HepG2 (cell line): ENCODE data around the gene RPL3. TPM values are rescaled to one million over a fixed set of nuclear protein-coding genes. Genes with fewer than 3 reads are reported as not detected.
A peak's percentile ranks its signal among the peaks of the same experiment; 100 is the strongest.

ENCODE experiments used
- ATAC-seq: fragments of 200-7000 bp; cut with Tn5 transposase; 3 replicates; pipeline ENCODE4 v1.9.1; 2020; ENCODE audit warnings: mild to moderate bottlenecking, moderate library complexity
- BruUV-seq: library from RNA; stranded (reverse); fragments of 400-500 nt; replicated peaks from 2 replicates; lab custom pipeline; 2021; lab: Mats Ljungman, UMichigan
- CTCF ChIA-PET: fragments of 300-600 bp; formaldehyde crosslinking; extraction: SDS; loops from one replicate; lab custom pipeline; 2021; ENCODE audit warnings: low total read pairs, inconsistent platforms, low intra/inter-chr PET ratio; lab: Yijun Ruan, JAX
- POLR2A ChIA-PET: fragments of 350-600 bp; sonication (Branson Sonifier 250); formaldehyde crosslinking; loops from one replicate; lab custom pipeline; 2020; ENCODE audit warnings: antibody characterized with exemption, inconsistent platforms; lab: Yijun Ruan, JAX
- DNase-seq: peaks from one replicate; pipeline ENCODE4 v3.0.0-alpha.2; 2015; ENCODE audit warnings: low spot score
- FAIRE-seq: peaks from 3 replicates; lab custom pipeline; 2011; peaks lifted over from hg19 to GRCh38; lab: Jason Lieb, UNC
- H2AFZ ChIP-seq: one replicate; pipeline ENCODE4 v1.6.1; 2011; ENCODE audit warnings: low read length, inconsistent platforms
- H3K27ac ChIP-seq: fragments of 300-600 bp; 3 replicates; pipeline ENCODE4 v1.8.0; 2011; ENCODE audit warnings: mixed run types, mild to moderate bottlenecking, mixed read lengths, low read length, inconsistent platforms; ENCODE audit not compliant: insufficient read depth; ENCODE audit errors: extremely low read length
- H3K27me3 ChIP-seq, 2 experiments: fragments of 200-600 bp in 1 of 2; 2 replicates in 1 of 2; 3 replicates in 1 of 2; pipeline versions ENCODE4 v1.6.0 to v1.8.0; 2011; ENCODE audit warnings: low read length in 2 of 2, mild to moderate bottlenecking in 2 of 2, moderate library complexity in 2 of 2, inconsistent platforms in 1 of 2; ENCODE audit not compliant: insufficient read depth in 2 of 2, control insufficient read depth in 1 of 2
- H3K36me3 ChIP-seq, 2 experiments: fragments of 200-600 bp in 1 of 2; replicated peaks in 1 of 2; 2 replicates in 1 of 2; 3 replicates in 1 of 2; pipeline versions ENCODE4 v1.5.1 to v1.8.0; 2011; ENCODE audit warnings: low read length in 2 of 2, inconsistent platforms in 1 of 2; ENCODE audit not compliant: insufficient read depth in 2 of 2, control insufficient read depth in 1 of 2
- H3K4me1 ChIP-seq: 2 replicates; pipeline ENCODE4 v1.5.1; 2012; ENCODE audit warnings: low read length, inconsistent platforms; ENCODE audit not compliant: insufficient read depth
- H3K4me2 ChIP-seq: 2 replicates; pipeline ENCODE4 v1.6.0; 2011; ENCODE audit warnings: low read depth, low read length, inconsistent platforms
- H3K4me3 ChIP-seq, 3 experiments: fragments of 200-600 bp in 1 of 3; sonication (generic), shearing (Covaris generic) in 1 of 3; replicated peaks in 1 of 3; 2 replicates each; pipeline ENCODE4 v1.5.1; 2011 to 2016; ENCODE audit warnings: low read length in 3 of 3, inconsistent platforms in 2 of 3, low read depth in 2 of 3, mild to moderate bottlenecking in 2 of 3, control low read depth in 1 of 3, mixed read lengths in 1 of 3; ENCODE audit not compliant: insufficient read depth in 1 of 3
- H3K79me2 ChIP-seq: one replicate; pipeline ENCODE4 v1.6.1; 2011; ENCODE audit warnings: low read length, inconsistent platforms; ENCODE audit not compliant: insufficient read depth
- H3K9ac ChIP-seq: 2 replicates; pipeline ENCODE4 v1.6.0; 2011; ENCODE audit warnings: mild to moderate bottlenecking, low read depth, low read length, inconsistent platforms; ENCODE audit not compliant: insufficient read depth
- H3K9me3 ChIP-seq: 2 replicates; pipeline ENCODE4 v1.5.1; 2012; ENCODE audit warnings: mild to moderate bottlenecking, low read length
- H4K20me1 ChIP-seq: 2 replicates; pipeline ENCODE4 v1.6.0; 2011; ENCODE audit warnings: inconsistent platforms, mild to moderate bottlenecking, low read length, moderate library complexity; ENCODE audit not compliant: insufficient read depth
- CHCHD3 ChIP-seq: sonication (generic); formaldehyde crosslinking; IDR thresholded peaks from 2 replicates; pipeline ENCODE4 v1.8.0; 2022; ENCODE audit warnings: mild to moderate bottlenecking, missing genetic modification reagents, moderate library complexity
- CHD4 ChIP-seq: fragments of 200-600 bp; sonication (generic); IDR thresholded peaks from 2 replicates; pipeline ENCODE4 v1.7.0; 2017; ENCODE audit warnings: mild to moderate bottlenecking, low read length, borderline replicate concordance
- CTCF ChIP-seq: sonication (generic); formaldehyde crosslinking; IDR thresholded peaks from 2 replicates; pipeline ENCODE4 v1.5.0; 2020; ENCODE audit warnings: mild to moderate bottlenecking, missing genetic modification reagents, moderate library complexity
- ETS1 ChIP-seq: sonication (generic); formaldehyde crosslinking; IDR thresholded peaks from 2 replicates; pipeline ENCODE4 v1.4.0; 2020; ENCODE audit warnings: missing genetic modification reagents
- NFIC ChIP-seq: IDR thresholded peaks from 2 replicates; pipeline ENCODE4 v1.6.1; 2012; ENCODE audit warnings: mild to moderate bottlenecking, low read length, inconsistent platforms
- NR2F1 ChIP-seq, 2 experiments: fragments of 450-650 bp in 1 of 2; formaldehyde crosslinking in 1 of 2; IDR thresholded peaks; 2 replicates each; pipeline versions ENCODE4 v1.5.0 to v1.6.1; 2016 to 2020; ENCODE audit warnings: mild to moderate bottlenecking in 1 of 2, missing compliant biosample characterization in 1 of 2, missing genetic modification reagents in 1 of 2, moderate library complexity in 1 of 2
- PPARG ChIP-seq: conservative IDR thresholded peaks from 2 replicates; pipeline ENCODE4 v1.6.1; 2016; ENCODE audit warnings: missing biosample characterization, missing genetic modification reagents
- RXRA ChIP-seq: sonication (generic); formaldehyde crosslinking; IDR thresholded peaks from 2 replicates; pipeline ENCODE4 v1.5.1; 2020; ENCODE audit warnings: missing genetic modification reagents
- SATB2 ChIP-seq: sonication (generic); formaldehyde crosslinking; IDR thresholded peaks from 2 replicates; pipeline ENCODE4 v1.5.0; 2020; ENCODE audit warnings: missing genetic modification reagents
- SIN3A ChIP-seq: IDR thresholded peaks from 2 replicates; pipeline ENCODE4 v1.6.1; 2011; ENCODE audit warnings: low read depth, mild to moderate bottlenecking, control low read depth, low read length, borderline replicate concordance
- TCF7 ChIP-seq: sonication (generic); IDR thresholded peaks from 2 replicates; pipeline ENCODE4 v1.6.1; 2016; ENCODE audit warnings: antibody characterized with exemption, low read depth
- ZFP36 ChIP-seq: fragments of 150-350 bp; IDR thresholded peaks from 2 replicates; pipeline ENCODE4 v1.6.1; 2018; ENCODE audit warnings: borderline replicate concordance, low read length, low read depth; ENCODE audit not compliant: partially characterized antibody
- ZMAT3 ChIP-seq: sonication (generic); formaldehyde crosslinking; conservative IDR thresholded peaks from 2 replicates; pipeline ENCODE4 v1.7.0; 2021; ENCODE audit warnings: missing genetic modification reagents
- ZNF251 ChIP-seq: sonication (generic); formaldehyde crosslinking; IDR thresholded peaks from 2 replicates; pipeline ENCODE4 v1.9.0; 2021; ENCODE audit warnings: mild to moderate bottlenecking, missing genetic modification reagents
- ZNF337 ChIP-seq: sonication (generic); formaldehyde crosslinking; IDR thresholded peaks from 2 replicates; pipeline ENCODE4 v1.5.1; 2020; ENCODE audit warnings: missing genetic modification reagents, low read depth, mild to moderate bottlenecking, borderline replicate concordance
- ZNF350 ChIP-seq: sonication (generic); formaldehyde crosslinking; IDR thresholded peaks from 2 replicates; pipeline ENCODE4 v1.4.0; 2020; ENCODE audit warnings: mild to moderate bottlenecking, low read depth, missing genetic modification reagents, borderline replicate concordance
- ZNF501 ChIP-seq: sonication (generic); formaldehyde crosslinking; IDR thresholded peaks from 2 replicates; pipeline ENCODE4 v1.5.1; 2020; ENCODE audit warnings: mild to moderate bottlenecking, moderate library complexity, missing genetic modification reagents
- ZNF567 ChIP-seq: sonication (generic); formaldehyde crosslinking; IDR thresholded peaks from 2 replicates; pipeline ENCODE4 v1.8.1; 2023; ENCODE audit warnings: mild to moderate bottlenecking, missing genetic modification reagents, borderline replicate concordance
- ZNF569 ChIP-seq: sonication (generic); formaldehyde crosslinking; IDR thresholded peaks from 2 replicates; pipeline ENCODE4 v1.5.0; 2020; ENCODE audit warnings: mild to moderate bottlenecking, missing genetic modification reagents, moderate library complexity, borderline replicate concordance
- ZNF616 ChIP-seq: sonication (generic); formaldehyde crosslinking; IDR thresholded peaks from 2 replicates; pipeline ENCODE4 v1.5.0; 2020; ENCODE audit warnings: low read depth, mild to moderate bottlenecking, missing genetic modification reagents
- ZNF691 ChIP-seq: sonication (generic); formaldehyde crosslinking; IDR thresholded peaks from 2 replicates; pipeline ENCODE4 v1.4.0; 2020; ENCODE audit warnings: missing genetic modification reagents, low read depth, mild to moderate bottlenecking, borderline replicate concordance
- ZNF746 ChIP-seq: sonication (generic); formaldehyde crosslinking; IDR thresholded peaks from 2 replicates; pipeline ENCODE4 v1.8.0; 2022; ENCODE audit warnings: mild to moderate bottlenecking, missing genetic modification reagents
- WGBS: methylation state at CpG from one replicate; pipeline ENCODE4 v1.1.6; 2017; ENCODE audit warnings: low lambda C conversion rate; 5-methylcytosine and 5-hydroxymethylcytosine counted together
- in situ Hi-C: cut with HindIII; loops from 2 replicates; pipeline ENCODE4 v1.10.0; 2017; ENCODE audit warnings: low pct_unique_long_range_greater_than_20kb; ENCODE audit not compliant: extremely low pct_ligation_motif_present
- intact Hi-C: fragments of 100-400 bp; cut with micrococcal nuclease; formaldehyde crosslinking; loops from one replicate; pipeline ENCODE4 v1.10.0; 2022; ENCODE audit not compliant: unreplicated experiment
- polyA plus RNA-seq, 8 experiments: library from polyadenylated mRNA; depleted of rRNA in 3 of 8; stranded (reverse) in 7 of 8; unstranded in 1 of 8; fragments of >200 nt; fragmentation: Illumina TruSeq in 4 of 8; extraction: Trizol in 4 of 8; gene quantifications; 2 replicates each; pipeline versions ENCODE4 v1.2.1 to v1.2.3, GENCODE V29; 2011 to 2016; ENCODE audit warnings: low read depth in 4 of 8, missing spikeins in 1 of 8, mixed read lengths in 1 of 8; ENCODE audit not compliant: insufficient read depth in 1 of 8
- total RNA-seq, 5 experiments: library from RNA; depleted of rRNA; stranded (reverse); fragments of >200 nt; fragmentation: Illumina TruSeq; extraction: Trizol; gene quantifications; 2 replicates each; pipeline ENCODE4 v1.2.3, GENCODE V29; 2016; ENCODE audit warnings: low read depth in 1 of 5

Gene RPL3
- total and polyA plus RNA-seq, 2 of the 13 experiments (the other 11 are each of a cell fraction or from before 2014, with no cell fraction given), result 1,051 to 3,279 TPM

GRCh38 chr22:39296981-39297489 is 22.4 kb downstream of the RPL3 start:
- Histone ChIP-seq H3K9me3 (no peaks in the 10 kb centered on the region), H3K4me3 (peak overlapping the region; percentile 26 to 66 (median 41); a peak in 4 of 6 replicates), H3K36me3 (no peaks in the 10 kb centered on the region), H3K27me3 (peaks cover 0 to 2% of the 10 kb centered on the region in 2 experiments; a peak in 2 of 5 replicates), H4K20me1 (no peaks in the 10 kb centered on the region), H3K27ac (no peak overlapping the region), H2AFZ (no peak overlapping the region), H3K9ac (peak overlapping the region; percentile 39; the same call in 1 of the 2 replicates), H3K4me2 (peak overlapping the region; percentile 82), H3K79me2 (no peaks in the 10 kb centered on the region), H3K4me1 (peaks cover 100% of the 10 kb centered on the region)
- in situ Hi-C loops (no loop called here), intact Hi-C loops (loop anchor here (5.0 kb wide), 1 partner anchor 55 kb away; the partner anchor contains the start of gene PDGFB)
- no TSS peak for BruUV-seq
- no peak for FAIRE-seq
- POLR2A ChIA-PET, result interaction anchor here (0.6 to 4.5 kb wide), 5 partner anchors 15 to 282 kb away, joined by 3 to 40 read pairs (median 4); partner anchors contain the start of genes PDGFB and RPL3
- no peak for DNase-seq
- WGBS, result 3% methylated on average over 5 of the region's 19 CpGs
- ATAC-seq, result no peak
- CTCF ChIA-PET, result no interaction called here
- TF ChIP-seq ETS1, result no peak
- no peak for TF ChIP-seq ZNF746 (CRISPR knock-in tag)
- TF ChIP-seq ZNF567 (CRISPR knock-in tag), result no peak
- 0 out of 2 replicates have a peak, but pooled peaks have one; percentile 43 for TF ChIP-seq CHD4
- TF ChIP-seq ZNF569 (CRISPR knock-in tag), result no peak
- TF ChIP-seq SIN3A, result no peak
- no peak for TF ChIP-seq TCF7
- no peak for TF ChIP-seq ZNF616 (CRISPR knock-in tag)
- TF ChIP-seq PPARG (CRISPR knock-in tag), result no peak
- TF ChIP-seq ZFP36, result no peak
- no peak for TF ChIP-seq ZNF501
- TF ChIP-seq ZNF350 (CRISPR knock-in tag), result 0 out of 2 replicates have a peak, but pooled peaks have one; percentile 5
- no peak; the same call in 1 of the 2 replicates for TF ChIP-seq ZNF691 (CRISPR knock-in tag)
- no peak for TF ChIP-seq ZNF251 (CRISPR knock-in tag)
- 0 out of 2 replicates have a peak, but pooled peaks have one; percentile 20 for TF ChIP-seq ZMAT3 (CRISPR knock-in tag)
- TF ChIP-seq ZNF337 (CRISPR knock-in tag), result no peak; the same call in 1 of the 2 replicates
- TF ChIP-seq RXRA (CRISPR knock-in tag), result no peak
- TF ChIP-seq NFIC, result no peak
- TF ChIP-seq CHCHD3 (CRISPR knock-in tag), result no peak
- no peak for TF ChIP-seq SATB2 (CRISPR knock-in tag)
- TF ChIP-seq CTCF (CRISPR knock-in tag), result no peak
- TF ChIP-seq NR2F1 (CRISPR knock-in tag; IDR thresholded peaks at IDR 0.05), result no peak
